ENCODE measurements around the gene RSPH9. TPM values are rescaled to one million over a fixed set of nuclear protein-coding genes. Genes with fewer than 3 reads are reported as not detected.
A peak's percentile ranks its signal among the peaks of the same experiment; 100 is the strongest.
"Not testable (repeated sequence)": the region's sequence is repeated elsewhere in the genome, so short reads cannot be mapped to it uniquely, and the experiment has no call there.

Gene RSPH9
- total RNA-seq, 1 donor from 2014 or later, result not detected

GRCh38 chr6:43645613-43645964 is 753 bp downstream of the RSPH9 start:
- intact Hi-C loops (cut with micrococcal nuclease), result loop anchor here (1.0 to 2.0 kb wide), 3 partner anchors 9 to 37 kb away; partner anchors contain the start of gene GTPBP2
- peak overlapping the region; percentile 16 for H3K27ac Mint-ChIP-seq
- peaks cover 13% of the 10 kb centered on the region for H3K36me3 Mint-ChIP-seq (ENCODE audit: low read depth)
- H3K4me1 Mint-ChIP-seq, result peaks cover 11% of the 10 kb centered on the region
- no peak for TF ChIP-seq CTCF (IDR thresholded peaks at IDR 0.05)
- no peaks in the 10 kb centered on the region for H3K9me3 Mint-ChIP-seq
- CTCF ChIA-PET, result interaction anchor here (1.0 to 1.7 kb wide), 3 partner anchors 16 to 123 kb away, joined by 3 to 5 read pairs (median 4); partner anchors contain the start of gene GTPBP2
- peak; percentile 7 for ATAC-seq (ENCODE audit: low read depth)
- POLR2A ChIA-PET, result interaction anchor here (1.0 to 2.6 kb wide), 4 partner anchors 10 to 128 kb away, joined by 3 to 10 read pairs (median 6); partner anchors contain the start of genes GTPBP2 and MAD2L1BP
- H3K4me3 Mint-ChIP-seq, result peak overlapping the region; percentile 87
- no peak for DNase-seq
- no peaks in the 10 kb centered on the region for H3K27me3 Mint-ChIP-seq

- TF ChIP-seq CTCF (IDR thresholded peaks at IDR 0.05), result no peak
- no peak overlapping the region for H3K4me3 Mint-ChIP-seq
- H3K4me1 Mint-ChIP-seq, result peaks cover 11% of the 10 kb centered on the region
- H3K9me3 Mint-ChIP-seq, result no peaks in the 10 kb centered on the region
- DNase-seq (no peak), ATAC-seq (ENCODE audit: low read depth) (no peak)
- no peaks in the 10 kb centered on the region for H3K27me3 Mint-ChIP-seq
- ChIA-PET CTCF (no interaction called here), POLR2A (no interaction called here)
- intact Hi-C loops (cut with micrococcal nuclease), result no loop called here
- peaks cover 3% of the 10 kb centered on the region for H3K36me3 Mint-ChIP-seq (ENCODE audit: low read depth)
- no peak overlapping the region for H3K27ac Mint-ChIP-seq
These were observed 2.8 kb downstream of the RSPH9 start for GRCh38 chr6:43647613-43648012.

- ATAC-seq (ENCODE audit: low read depth), result no peak
- ChIA-PET POLR2A (no interaction called here), CTCF (no interaction called here)
- no peaks in the 10 kb centered on the region for H3K9me3 Mint-ChIP-seq
- H3K27me3 Mint-ChIP-seq, result no peaks in the 10 kb centered on the region
- H3K27ac Mint-ChIP-seq, result no peak overlapping the region
- H3K36me3 Mint-ChIP-seq (ENCODE audit: low read depth), result no peaks in the 10 kb centered on the region
- H3K4me1 Mint-ChIP-seq, result peaks cover 11% of the 10 kb centered on the region
- H3K4me3 Mint-ChIP-seq, result no peak overlapping the region
- no peak for DNase-seq
- TF ChIP-seq CTCF (IDR thresholded peaks at IDR 0.05), result no peak
- intact Hi-C loops (cut with micrococcal nuclease), result no loop called here
These were observed 3.4 kb downstream of the RSPH9 start for GRCh38 chr6:43648248-43648647.

- intact Hi-C loops (cut with micrococcal nuclease); ATAC-seq (ENCODE audit: low read depth); H3K4me3 Mint-ChIP-seq; H3K4me1 Mint-ChIP-seq; H3K36me3 Mint-ChIP-seq (ENCODE audit: low read depth); H3K27ac Mint-ChIP-seq; DNase-seq; H3K9me3 Mint-ChIP-seq; H3K27me3 Mint-ChIP-seq: not testable (repeated sequence)
- ChIA-PET CTCF (interaction anchor here (1.4 kb wide), 1 partner anchor 17 kb away, joined by 3 read pairs; no protein-coding TSS in a partner anchor), POLR2A (interaction anchor here (0.7 kb wide), 1 partner anchor 24 kb away, joined by 3 read pairs; the partner anchor contains the start of gene GTPBP2)
These were observed 8.0 kb downstream of the RSPH9 start for GRCh38 chr6:43652822-43653221.

GRCh38 chr6:43657221-43657802 is 12.5 kb downstream of the RSPH9 start:
- no peak overlapping the region for H3K4me3 Mint-ChIP-seq
- no peaks in the 10 kb centered on the region for H3K9me3 Mint-ChIP-seq
- H3K27me3 Mint-ChIP-seq, result no peaks in the 10 kb centered on the region
- ATAC-seq (ENCODE audit: low read depth), result no peak
- no peaks in the 10 kb centered on the region for H3K4me1 Mint-ChIP-seq
- ChIA-PET POLR2A (no interaction called here), CTCF (interaction anchor here (1.1 kb wide), 1 partner anchor 9 kb away, joined by 3 read pairs; no protein-coding TSS in a partner anchor)
- TF ChIP-seq CTCF (IDR thresholded peaks at IDR 0.05), result no peak
- no peak overlapping the region for H3K27ac Mint-ChIP-seq
- intact Hi-C loops (cut with micrococcal nuclease), result no loop called here
- no peaks in the 10 kb centered on the region for H3K36me3 Mint-ChIP-seq (ENCODE audit: low read depth)
- no peak for DNase-seq
